ENCODE measurements around the gene NGF.

DNA sequence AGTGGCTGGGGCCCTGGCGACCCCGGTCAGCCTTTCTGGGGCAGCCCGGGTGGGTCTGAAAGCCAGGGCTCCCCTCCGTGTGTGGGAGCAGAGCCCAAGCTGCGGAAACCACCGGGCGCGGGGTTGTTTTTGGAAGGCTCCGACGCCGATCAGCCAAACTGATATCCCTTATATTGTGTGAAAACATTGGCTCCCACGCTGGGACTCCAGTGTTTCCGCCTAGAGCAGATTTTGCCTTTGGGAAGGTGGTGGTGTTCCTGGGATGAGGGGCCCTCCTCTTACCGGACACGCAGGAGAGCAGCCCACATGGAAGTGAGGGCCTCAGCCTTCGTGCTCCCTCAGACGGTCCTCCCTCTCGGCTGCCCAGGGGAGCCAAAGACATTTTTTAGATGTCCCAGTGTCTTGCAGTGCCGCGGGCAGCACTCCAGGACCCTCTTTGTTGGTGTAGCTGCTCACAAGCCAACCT is 54.3 kb downstream of the NGF start:
- TF ChIP-seq POLR2AphosphoS5 (IDR thresholded peaks at IDR 0.05), result no peak
- TF ChIP-seq, protein P1, sequence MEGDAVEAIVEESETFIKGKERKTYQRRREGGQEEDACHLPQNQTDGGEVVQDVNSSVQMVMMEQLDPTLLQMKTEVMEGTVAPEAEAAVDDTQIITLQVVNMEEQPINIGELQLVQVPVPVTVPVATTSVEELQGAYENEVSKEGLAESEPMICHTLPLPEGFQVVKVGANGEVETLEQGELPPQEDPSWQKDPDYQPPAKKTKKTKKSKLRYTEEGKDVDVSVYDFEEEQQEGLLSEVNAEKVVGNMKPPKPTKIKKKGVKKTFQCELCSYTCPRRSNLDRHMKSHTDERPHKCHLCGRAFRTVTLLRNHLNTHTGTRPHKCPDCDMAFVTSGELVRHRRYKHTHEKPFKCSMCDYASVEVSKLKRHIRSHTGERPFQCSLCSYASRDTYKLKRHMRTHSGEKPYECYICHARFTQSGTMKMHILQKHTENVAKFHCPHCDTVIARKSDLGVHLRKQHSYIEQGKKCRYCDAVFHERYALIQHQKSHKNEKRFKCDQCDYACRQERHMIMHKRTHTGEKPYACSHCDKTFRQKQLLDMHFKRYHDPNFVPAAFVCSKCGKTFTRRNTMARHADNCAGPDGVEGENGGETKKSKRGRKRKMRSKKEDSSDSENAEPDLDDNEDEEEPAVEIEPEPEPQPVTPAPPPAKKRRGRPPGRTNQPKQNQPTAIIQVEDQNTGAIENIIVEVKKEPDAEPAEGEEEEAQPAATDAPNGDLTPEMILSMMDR (IDR thresholded peaks at IDR 0.05), result no peak
- no peak for TF ChIP-seq POLR2A (IDR thresholded peaks at IDR 0.05)
- no peak for TF ChIP-seq EP300 (IDR thresholded peaks at IDR 0.05)
